ENCODE data around the gene TAF4. TPM values are rescaled to one million over a fixed set of nuclear protein-coding genes. Genes with fewer than 3 reads are reported as not detected.
A peak's percentile ranks its signal among the peaks of the same experiment; 100 is the strongest.

The TAF4 gene
- polyA plus RNA-seq, 10 donors = 9.9 to 17.1 (median 13.4) TPM

DNA sequence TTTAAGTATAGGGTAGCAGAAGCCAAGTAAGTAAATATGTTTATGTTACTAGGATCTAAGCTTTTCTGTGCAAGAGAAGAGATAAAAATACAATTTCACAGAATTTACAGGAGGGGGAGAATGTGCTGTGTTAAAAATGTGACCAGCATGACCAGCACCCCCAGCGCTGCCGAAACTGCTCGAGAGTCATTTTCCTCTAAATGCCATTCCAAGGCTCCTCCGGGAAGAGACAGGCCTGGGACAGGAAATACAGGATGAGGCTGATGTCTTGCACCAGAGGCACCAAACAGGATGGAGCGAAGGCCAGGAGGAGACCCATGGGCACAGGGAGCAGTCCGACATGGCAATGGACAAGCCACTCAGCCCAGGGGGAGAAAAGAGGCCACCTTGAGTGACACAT lies 21.1 kb downstream of the TAF4 start:
- no peak for DNase-seq

DNA sequence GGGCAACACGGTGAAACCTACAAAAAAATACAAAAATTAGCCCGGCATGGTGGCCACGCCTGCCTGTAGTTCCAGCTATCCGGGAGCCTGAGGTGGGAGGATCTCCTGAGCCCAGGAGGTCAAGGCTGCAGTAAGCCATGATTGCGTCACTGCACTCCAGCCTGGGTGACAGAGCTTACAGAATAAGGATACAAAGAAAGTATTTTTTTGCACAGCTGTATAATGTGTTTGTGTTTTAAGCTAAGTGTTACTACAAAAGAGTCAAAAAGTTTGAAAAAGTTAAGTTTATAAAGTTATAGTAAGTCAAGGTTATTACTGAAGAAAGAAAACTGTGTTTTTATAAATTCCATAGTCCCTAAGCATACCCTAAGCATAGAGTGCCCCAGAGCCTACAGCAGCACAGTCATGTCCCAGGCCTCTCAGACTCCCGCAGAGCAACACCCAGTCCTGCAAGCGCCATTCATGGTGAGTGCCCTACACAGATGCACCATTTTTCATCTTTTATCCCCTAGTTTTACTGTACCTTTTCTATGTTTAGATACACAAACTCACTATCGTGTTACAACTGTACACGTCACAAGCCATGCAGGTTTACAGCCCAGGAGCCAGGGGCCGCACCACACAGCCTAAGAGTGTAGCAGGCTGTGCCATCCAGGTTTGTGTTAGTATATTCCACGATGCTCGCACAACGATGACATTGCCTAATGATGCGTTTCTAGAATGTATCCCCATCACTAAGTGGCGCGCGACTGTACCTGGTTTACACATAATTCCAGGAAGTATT lies 22.4 kb downstream of the TAF4 start:
- no peak for DNase-seq

DNA sequence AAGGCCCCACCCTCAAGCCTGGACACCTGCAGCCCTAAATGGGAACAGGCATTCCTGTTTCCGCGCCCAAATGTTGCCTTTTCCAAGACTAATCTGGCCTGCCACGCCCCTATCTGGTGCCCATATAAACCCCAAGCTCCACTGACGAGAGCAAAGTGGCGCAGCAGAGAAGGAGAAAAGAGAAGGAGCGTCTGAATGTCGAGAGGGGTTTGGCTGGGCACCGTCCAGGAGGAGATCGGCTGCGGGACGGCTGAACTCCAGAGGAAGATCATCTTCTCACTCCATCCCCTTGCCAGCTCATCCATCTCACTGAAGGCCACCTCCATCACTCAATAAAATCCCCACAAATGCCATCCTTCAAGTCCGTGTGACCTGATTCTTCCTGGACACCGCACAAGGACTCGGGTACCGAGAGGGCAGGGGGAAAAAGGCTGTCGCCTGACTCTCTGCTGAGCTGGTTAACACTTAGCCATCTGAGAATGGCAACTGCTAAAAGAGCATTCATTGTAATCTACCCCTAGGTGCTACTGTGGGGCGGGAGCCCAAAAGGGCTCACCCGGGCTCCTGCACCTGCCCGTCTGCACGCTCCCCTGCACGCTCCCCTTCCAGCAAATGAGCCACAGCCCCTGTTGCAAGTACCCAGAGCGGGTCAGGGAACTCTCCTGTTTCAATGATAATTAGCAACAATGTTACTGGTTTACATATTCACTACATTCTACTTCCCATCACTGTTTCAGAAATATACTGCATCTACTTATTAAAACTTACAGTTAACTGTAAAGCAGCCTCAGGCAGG lies 23.5 kb downstream of the TAF4 start:
- DNase-seq = no peak

DNA sequence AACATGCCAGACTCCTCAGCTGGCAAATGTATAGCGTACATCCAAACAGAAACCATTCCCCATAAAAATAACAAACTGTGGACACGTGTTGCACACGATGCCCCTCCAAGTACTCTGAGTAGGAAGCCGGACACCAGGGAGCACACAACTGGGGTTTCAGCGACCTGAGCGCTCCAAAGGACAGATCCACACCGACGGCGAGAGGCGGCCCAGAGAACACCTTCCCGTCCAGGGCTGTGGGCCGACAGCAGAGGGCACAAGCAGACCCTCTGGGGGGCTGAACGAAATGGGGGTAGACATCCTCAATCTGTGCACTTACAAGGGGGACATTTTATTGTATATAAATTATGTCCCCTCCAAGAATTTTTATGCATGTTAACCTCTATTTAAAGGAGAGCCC lies 24.7 kb downstream of the TAF4 start:
- DNase-seq = no peak

DNA sequence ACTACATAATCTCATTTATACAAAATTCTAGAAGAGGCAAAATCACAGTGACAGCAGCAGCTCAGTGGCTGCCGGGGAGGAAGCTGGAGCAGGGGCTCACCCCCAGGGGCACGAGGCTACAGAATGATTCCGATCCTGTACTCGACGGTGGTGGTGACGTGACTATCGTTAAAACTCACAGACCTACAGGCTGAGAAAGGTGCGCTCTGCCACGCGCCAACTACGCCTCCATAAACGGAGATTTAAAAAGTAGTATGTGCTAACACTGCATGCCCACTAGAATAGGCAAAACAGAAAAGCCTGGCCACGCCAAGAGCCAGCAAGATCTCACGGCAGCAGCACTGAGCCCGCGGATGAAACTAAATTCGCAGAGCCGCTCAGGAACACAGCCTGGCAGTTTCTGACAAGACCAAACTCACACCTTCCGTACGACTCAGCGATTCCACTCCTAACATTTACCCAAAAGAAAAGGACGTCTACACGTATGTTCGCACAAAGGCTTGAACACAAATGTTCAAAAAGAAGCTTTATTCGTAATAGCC lies 25.2 kb downstream of the TAF4 start:
- DNase-seq = no peak

DNA sequence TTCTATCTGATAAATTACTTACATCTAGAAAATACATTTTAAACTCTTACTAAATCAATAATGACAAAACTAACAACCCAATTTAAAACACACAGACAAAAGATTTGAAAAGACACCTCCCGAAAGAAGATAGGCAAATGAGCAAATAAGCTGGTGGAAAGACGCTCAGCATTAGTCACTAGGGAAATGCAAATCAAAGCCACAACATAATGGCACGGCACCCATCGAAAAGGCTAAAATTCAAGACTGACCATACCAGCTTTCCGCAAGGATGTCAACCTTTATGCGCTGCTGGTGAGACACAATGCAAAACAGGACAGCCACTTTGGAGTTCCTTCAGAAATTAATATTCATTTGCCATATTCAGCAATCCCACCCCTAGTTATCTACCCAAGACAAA lies 25.9 kb downstream of the TAF4 start:
- no peak for DNase-seq

DNA sequence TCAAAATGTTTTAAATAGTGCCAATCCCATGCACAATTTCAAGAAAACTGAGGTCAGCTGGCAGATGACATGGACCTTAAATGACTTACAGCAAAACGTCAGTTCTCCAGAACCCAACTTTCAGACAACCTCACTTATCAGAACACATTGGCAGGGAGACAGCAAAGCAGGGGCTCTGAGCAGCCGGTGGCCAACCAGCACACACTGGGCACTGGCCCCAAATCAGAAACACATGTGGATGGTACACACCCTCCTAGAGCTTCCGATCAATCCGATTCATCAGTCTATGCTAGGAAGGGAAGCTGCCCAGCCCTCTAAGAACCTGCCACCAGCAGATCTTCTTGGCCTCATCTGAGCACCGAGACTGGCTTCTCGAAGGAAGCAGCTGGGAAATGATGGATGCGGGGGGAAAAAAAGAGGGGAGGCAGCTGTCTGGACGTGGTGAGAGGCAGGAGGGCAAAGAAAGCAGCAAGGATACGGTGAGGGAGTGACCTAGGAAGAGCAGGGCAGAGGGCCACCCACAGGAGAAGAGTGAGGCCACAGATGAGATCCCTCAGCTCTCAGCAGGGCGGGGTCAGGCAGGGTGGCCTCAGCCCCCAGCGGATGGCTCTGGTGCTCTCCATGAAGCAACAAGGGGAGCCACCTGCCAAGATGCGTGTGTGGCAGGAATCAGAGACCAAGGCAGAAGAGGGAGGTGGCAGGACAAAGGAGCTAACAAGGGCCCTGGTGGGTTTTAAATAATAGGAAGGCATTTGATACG lies 32.9 kb downstream of the TAF4 start:
- no peak for DNase-seq

DNA sequence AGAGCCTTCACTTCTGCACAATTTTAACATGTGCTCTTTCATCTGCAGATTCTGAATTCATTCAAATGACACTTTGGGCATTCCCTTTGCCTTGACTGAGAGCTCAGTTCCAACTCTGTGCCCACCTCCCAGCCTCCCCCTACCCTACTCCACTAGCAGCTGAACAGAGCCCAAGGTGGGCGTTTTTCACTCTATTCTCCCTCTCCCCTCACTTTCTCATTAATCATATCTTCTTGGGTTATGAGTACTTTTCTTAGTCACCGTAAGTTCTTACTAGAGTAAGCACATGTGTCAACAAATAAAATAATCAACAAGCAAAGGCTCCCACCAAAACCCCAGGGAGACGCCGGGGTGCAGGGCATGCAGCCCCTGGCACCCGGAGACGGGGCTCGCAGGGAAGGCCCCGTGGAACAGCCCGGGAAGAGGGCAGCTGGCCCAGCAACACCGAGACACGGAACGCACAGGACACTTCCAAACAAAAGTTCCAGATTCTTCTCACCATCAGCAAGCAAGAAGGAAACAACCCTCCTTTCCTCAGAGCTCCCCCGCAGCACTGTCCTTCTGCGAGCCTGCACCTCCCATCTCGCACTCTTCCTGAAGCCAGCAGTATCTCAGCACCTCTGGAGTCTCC lies 34.1 kb downstream of the TAF4 start:
- DNase-seq = no peak

DNA sequence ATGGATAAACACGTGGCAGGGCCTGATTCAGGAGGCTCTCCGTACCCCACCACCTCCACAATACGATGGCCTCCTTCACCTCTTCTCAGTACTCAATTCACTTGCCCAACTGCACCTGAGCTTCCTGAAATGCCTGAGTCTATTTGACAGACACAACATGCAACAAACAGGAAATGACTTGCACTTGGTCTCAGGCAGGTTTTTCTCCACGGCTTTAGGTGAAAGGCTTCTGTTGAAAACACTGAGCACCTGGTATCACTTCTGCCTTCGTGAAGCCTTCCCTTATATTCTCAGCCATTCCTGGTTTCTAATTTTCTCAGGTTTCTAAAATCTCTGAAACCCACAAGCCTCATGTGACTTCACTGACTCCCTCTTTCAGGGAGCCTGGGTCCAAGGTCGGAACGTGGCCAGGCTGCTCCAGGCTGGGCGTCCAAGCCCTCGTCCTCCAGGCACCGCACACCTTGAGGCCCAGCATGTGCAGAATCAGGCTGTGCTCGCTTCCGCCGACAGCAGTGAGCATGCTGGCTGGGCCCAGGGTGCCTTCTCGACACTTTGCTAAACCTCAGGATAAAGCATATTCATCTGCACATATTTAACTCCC lies 34.7 kb downstream of the TAF4 start:
- DNase-seq = no peak

DNA sequence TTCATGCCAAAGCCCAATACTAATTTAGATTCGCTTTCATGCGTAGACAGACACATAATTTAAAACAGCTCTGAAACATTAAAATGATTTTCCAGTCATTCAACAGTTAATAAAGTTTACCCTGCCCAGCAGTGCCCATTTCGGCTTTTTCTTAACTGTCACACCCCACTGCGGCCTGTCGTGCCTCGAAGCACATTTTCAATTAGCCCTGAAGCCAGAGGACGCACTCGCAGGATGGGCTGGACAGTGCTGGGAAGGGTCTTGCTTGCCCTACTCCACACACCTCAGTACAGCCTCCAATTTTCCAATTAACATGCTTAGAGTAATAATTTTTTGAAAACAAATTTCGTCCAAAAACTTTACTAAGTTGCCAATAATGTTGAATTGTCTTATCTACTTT lies 35.3 kb downstream of the TAF4 start:
- DNase-seq = no peak

DNA sequence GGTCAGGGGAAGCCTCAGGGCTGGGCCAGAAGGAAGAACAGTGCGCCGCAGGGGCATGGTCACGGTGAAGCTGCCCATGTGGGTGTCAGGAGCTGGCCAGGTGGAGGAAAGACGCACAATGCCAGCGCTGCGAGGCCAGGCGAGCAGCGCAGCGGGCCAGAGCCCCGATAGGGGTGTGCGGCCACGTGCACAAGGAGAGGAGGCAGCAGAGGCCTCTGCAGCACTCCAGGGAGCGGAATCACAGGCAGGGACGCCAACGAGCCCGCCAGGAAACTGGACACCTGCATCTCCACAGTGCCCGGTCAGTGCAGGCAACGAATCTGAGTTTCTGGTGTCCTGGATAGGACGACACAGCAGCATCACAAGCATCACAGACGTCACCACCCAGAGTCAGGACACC lies 35.7 kb downstream of the TAF4 start:
- no peak for DNase-seq

DNA sequence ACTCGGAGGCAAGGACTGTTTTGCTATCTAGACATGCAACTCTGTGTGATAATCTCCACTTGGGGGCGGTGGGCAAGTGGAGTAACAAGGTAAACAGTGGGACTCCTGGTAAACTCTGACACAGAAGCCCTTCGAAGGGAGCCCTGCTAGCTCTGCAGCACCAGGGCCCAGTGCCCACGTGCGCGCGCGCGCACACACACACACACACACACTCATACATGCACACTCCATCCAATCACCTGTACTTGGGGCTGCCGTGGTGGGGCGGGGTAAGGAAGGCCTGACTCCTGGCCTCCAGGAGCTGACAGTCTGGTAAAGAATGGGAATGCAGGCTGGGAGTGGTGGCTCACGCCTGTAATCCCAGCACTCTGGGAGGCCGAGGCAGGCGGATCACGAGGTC lies 36.4 kb downstream of the TAF4 start:
- DNase-seq = no peak

DNA sequence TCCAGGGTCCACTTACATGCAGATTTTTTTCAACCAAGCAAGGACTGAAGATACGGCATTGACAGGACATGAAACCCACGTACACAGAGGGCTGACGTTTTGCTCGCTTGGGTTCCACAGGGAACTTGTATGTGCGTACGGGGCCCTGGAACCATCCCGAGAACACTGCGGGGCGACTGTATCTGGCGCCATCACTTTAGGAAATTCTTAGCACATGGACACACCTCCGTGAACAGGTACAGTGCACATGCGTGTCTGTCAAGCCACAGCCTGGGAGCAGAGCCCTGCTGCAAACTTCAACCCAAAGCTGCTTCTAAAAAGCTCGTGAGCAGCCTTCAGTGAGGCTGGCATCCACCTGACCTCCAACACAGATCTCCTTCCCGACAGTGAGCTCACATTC lies 37.3 kb downstream of the TAF4 start:
- no peak for DNase-seq

DNA sequence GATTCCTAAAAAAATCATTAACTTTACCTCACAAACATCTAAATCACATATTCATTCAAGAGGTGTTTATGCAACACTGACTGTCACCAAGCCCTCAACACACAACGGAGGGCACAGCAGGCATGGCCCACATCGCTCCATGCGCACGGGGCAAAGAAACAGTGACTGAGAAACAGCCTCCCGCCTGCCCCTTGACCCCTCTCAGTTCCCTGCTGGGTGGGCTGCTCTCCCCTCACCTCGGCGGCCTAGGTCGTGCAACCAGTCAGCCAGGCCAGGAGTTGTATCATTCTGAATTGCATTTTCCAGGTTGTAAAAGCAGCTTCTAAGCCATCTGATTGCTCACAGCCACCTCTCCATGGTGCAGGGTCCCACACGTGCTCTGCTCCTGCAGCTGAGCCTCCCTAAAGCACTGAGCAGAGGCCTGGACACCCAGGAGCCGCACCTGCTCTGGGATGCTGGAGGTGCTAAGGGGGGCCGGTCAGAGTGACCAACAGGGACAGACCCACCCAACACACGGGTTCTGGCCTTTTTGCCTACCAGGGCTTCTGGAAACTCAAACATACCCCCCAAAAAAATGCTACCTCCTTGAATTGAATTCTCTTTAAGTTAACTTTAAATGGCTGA lies 37.9 kb downstream of the TAF4 start:
- no peak for DNase-seq

DNA sequence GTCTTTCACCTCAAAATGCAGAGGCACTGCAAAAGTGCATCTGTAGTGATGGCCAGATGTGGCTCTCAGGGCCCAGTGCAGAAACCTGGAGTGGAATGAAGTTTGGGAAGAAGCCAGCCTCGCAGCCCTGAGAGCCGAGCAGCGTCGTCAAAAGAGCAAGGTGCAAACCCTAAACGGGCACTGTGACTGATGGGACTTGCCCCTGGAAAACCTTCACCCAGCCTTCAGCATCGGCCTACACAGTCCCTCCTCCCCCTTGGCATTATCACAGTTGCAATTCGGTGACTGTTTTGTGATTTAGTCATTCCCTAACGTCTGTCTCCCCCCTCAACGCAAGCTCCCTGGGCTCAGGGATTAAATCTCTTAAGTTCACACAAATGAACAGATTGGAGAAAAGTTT lies 38.6 kb downstream of the TAF4 start:
- DNase-seq = no peak

DNA sequence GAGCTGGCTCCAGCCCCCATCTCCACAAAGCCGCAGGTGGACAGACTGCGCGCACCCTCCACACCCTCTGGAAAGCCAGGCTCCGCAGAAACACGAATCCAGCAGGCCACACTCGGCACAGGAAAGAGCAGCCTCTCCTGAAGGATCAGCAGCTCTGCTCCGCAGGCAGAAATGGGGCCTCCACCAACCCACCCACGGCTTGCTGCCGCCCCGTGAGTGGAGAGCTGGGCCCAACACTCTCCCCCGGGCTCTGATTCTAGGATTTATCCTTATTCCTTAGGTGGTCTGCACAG lies 39.2 kb downstream of the TAF4 start:
- no peak for DNase-seq

DNA sequence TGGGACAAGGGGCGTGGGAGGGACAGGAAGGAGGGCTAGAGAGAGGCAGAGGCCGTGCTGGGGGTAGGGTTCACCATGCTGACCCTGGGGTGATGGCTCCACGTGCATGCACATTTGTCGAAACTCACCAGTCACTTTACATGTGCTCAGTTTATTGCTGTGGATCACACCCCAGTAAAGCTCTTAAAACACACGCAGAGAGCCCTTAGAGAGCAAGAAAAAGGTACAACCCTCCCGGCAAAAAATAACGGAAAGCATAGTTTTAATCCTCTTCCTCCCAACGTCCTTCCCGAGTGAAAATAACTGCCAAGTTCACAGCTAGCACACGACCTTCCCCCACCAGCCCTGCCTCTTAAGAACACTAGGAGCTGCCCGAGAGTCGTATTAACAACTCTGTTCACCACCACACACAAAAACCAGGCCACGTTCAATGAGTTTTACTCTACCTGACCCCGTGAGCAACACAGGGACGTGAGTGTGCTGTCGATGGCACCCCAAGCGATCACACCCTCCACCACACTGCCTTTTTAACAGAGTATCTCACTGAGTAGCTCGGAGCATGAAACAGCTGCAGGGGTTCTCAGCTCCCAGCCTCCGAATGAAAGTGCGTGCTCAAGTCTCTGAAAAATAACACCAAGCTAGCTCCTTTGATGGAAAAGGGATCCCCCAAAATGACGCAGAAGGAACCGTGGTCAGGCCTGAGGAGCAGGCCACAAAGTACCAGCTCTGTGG lies 39.7 kb downstream of the TAF4 start:
- DNase-seq = peak; percentile 33 to 82 (median 65)

DNA sequence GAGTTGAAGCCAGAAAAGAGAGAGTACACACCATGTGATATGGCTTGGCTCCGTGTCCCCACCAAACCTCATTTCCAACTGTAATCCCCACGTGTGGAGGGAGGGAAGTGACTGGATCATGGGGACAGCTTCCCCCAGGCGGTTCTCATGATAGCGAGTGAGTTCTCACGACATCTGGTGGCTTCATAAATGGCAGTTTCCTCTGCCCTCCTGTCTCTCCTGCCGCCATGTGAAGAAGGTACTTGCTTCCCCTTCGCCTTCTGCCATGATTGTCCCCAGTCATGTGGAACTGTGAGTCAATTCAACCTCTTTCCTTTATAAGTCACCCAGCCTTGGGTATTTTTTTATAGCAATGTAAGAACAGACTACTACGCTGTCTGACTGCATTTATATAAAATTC lies 40.3 kb downstream of the TAF4 start:
- no peak for DNase-seq

DNA sequence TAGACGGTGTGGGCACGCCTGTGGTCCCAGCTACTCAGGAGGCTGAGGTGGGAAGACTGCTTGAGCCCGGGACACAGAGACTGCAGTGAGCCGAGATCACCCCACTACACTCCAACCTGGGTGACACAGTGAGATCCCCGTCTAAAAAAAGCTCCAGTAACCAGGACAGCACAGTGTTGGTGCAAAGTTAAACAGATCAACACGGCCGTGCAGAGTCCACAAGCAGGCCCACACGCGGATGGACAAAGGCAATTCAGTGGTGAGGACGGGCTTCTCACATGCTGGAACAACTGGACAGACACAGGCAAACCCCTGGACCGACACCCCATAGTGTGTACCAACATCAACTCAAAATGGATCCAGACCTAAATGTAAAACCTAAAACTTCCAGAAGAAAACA lies 41.7 kb downstream of the TAF4 start:
- no peak for DNase-seq

DNA sequence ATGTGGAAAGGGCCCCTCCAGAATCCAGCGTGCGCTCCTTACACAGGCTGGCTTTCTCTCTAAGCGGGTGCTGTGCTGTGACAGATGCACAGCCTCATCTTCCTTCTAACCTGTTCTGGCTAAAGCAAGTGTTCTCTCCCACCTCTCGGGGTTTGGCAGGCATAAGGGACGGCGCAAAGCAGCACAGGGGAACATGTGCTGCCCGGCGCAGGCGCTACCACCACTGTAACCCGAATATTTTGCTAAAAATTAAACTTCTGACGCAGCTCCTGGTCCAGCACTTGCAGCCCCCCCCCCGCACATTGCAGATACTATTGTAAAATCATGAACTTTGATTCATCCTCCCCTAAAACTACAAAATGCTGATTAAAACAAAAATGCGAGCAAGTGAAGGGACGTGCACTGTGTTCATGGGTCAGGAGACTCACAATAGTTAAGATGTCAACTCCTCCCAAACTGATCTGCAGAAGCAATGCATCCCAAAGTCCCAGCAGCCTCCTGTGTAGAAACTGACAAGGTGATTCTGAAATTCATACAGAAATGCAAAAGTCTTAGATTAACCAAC lies 43.0 kb downstream of the TAF4 start:
- DNase-seq = no peak
